ENCODE data around the gene DRAM1.

- TF ChIP-seq POLR2AphosphoS5 (IDR thresholded peaks at IDR 0.05; ENCODE audit: low read depth, low read length) (no peak), TAF1 (IDR thresholded peaks at IDR 0.05; ENCODE audit: borderline replicate concordance, low read depth, low read length) (no peak)
These were observed 15.4 kb downstream of the DRAM1 start for GRCh38 chr12:101892794-101893193.

All from GM12892 (cell line).